Activated CD4-positive, CD25-positive, alpha-beta regulatory T cell treated with anti-CD3 and anti-CD28 coated beads, Interleukin-2, amount 50 U/mL, for 16 hours (primary cell): Measurements from ENCODE around the gene DCTN3.

Experiments
- DNase-seq: peaks from one replicate; pipeline ENCODE4 v3.0.0-alpha.2; 2020; ENCODE audit warnings: low read depth, low spot score

Gene DCTN3

GRCh38 chr9:34620061-34620994 lies at the start of gene DCTN3:
DCTN3 (minus strand) TSS chr9:34620495; CDS start chr9:34620464, 31 bp downstream.
- DNase-seq = peak; percentile 87

- peak; percentile 81 for DNase-seq
Measured at GRCh38 chr9:34665381-34666250, 45.3 kb upstream of the DCTN3 start.

- DNase-seq = no peak
Measured at GRCh38 chr9:34665067-34665380, 44.7 kb upstream of the DCTN3 start.

- peak; percentile 50 for DNase-seq
Measured at GRCh38 chr9:34664281-34665066, 44.2 kb upstream of the DCTN3 start.

GRCh38 chr9:34663303-34663605 lies 43.0 kb upstream of the DCTN3 start:
- DNase-seq = no peak

GRCh38 chr9:34662526-34663302 lies 42.4 kb upstream of the DCTN3 start, which contains the start of gene CCL27:
CCL27 (minus strand) TSS chr9:34662657; CDS start chr9:34662633, 24 bp downstream.
- no peak for DNase-seq

GRCh38 chr9:34659592-34660253 lies 39.4 kb upstream of the DCTN3 start:
- DNase-seq = no peak

- no peak for DNase-seq
Measured at GRCh38 chr9:34658461-34658860, 38.2 kb upstream of the DCTN3 start.

GRCh38 chr9:34656992-34657391 lies 36.7 kb upstream of the DCTN3 start:
- no peak for DNase-seq

GRCh38 chr9:34655394-34655793 lies 35.1 kb upstream of the DCTN3 start:
- DNase-seq = no peak

- DNase-seq = no peak
Measured at GRCh38 chr9:34654323-34655051, 34.2 kb upstream of the DCTN3 start.

- no peak for DNase-seq
Measured at GRCh38 chr9:34653151-34654072, 33.1 kb upstream of the DCTN3 start.

GRCh38 chr9:34652602-34653000 lies 32.3 kb upstream of the DCTN3 start:
- DNase-seq = no peak

- no peak for DNase-seq
Measured at GRCh38 chr9:34651876-34652601, 31.7 kb upstream of the DCTN3 start, which contains the start of gene IL11RA. IL11RA (plus strand) TSS chr9:34652185; CDS start chr9:34655218, 3,033 bp downstream.

- DNase-seq = no peak
Measured at GRCh38 chr9:34651321-34651720, 31.0 kb upstream of the DCTN3 start.

- DNase-seq = no peak
Measured at GRCh38 chr9:34650816-34651215, 30.5 kb upstream of the DCTN3 start.

- DNase-seq = no peak
Measured at GRCh38 chr9:34648673-34649072, 28.4 kb upstream of the DCTN3 start.

GRCh38 chr9:34647651-34648050 lies 27.4 kb upstream of the DCTN3 start:
- DNase-seq = no peak
